HepG2 (cell line): Measurements from ENCODE around the gene SLC25A47. TPM values are rescaled to one million over a fixed set of nuclear protein-coding genes. Genes with fewer than 3 reads are reported as not detected.

Source experiments
- CCAR2 ChIP-seq: fragments of 200-400 bp; formaldehyde crosslinking; optimal IDR thresholded peaks from 2 replicates; pipeline ENCODE3; 2018; ENCODE audit warnings: low read depth, mild to moderate bottlenecking, low read length, moderate library complexity
- CHD4 ChIP-seq: fragments of 200-600 bp; sonication (generic); IDR thresholded peaks from 2 replicates; pipeline ENCODE4 v1.7.0; 2017; ENCODE audit warnings: mild to moderate bottlenecking, low read length, borderline replicate concordance
- EP300 ChIP-seq, 3 experiments: sonication (generic) in 1 of 3; formaldehyde crosslinking in 1 of 3; IDR thresholded peaks; 2 replicates each; pipeline versions ENCODE4 v1.5.1 to v1.6.1; 2011 to 2020; ENCODE audit warnings: low read depth in 2 of 3, low read length in 2 of 3, borderline replicate concordance in 1 of 3, improper control_type of control experiment in 1 of 3, mild to moderate bottlenecking in 1 of 3, missing genetic modification reagents in 1 of 3, moderate library complexity in 1 of 3
- HDAC6 ChIP-seq: fragments of 200-600 bp; sonication (generic); IDR thresholded peaks from 2 replicates; pipeline ENCODE4 v1.7.0; 2017; ENCODE audit warnings: mild to moderate bottlenecking, antibody characterized with exemption, low read length, low read depth
- KLF11 ChIP-seq: IDR thresholded peaks from 2 replicates; pipeline ENCODE4 v1.6.1; 2016; ENCODE audit warnings: missing compliant biosample characterization
- MAFF ChIP-seq: IDR thresholded peaks from 2 replicates; pipeline ENCODE4 v1.6.1; 2011; ENCODE audit warnings: low read depth, low read length, improper control_type of control experiment
- NAIF1 ChIP-seq: sonication (generic); formaldehyde crosslinking; IDR thresholded peaks from 2 replicates; pipeline ENCODE4 v1.5.0; 2020; ENCODE audit warnings: mild to moderate bottlenecking, missing genetic modification reagents, borderline replicate concordance
- NBN ChIP-seq: fragments of 450-650 bp; conservative IDR thresholded peaks from 2 replicates; pipeline ENCODE4 v1.6.1; 2017
- NCOA1 ChIP-seq: sonication (generic); formaldehyde crosslinking; IDR thresholded peaks from 2 replicates; pipeline ENCODE4 v1.9.0; 2021; ENCODE audit warnings: missing genetic modification reagents
- PHF20 ChIP-seq: sonication (generic); formaldehyde crosslinking; IDR thresholded peaks from 2 replicates; pipeline ENCODE4 v1.5.0; 2020; ENCODE audit warnings: mild to moderate bottlenecking, missing genetic modification reagents
- RBM22 ChIP-seq: fragments of 200-400 bp; formaldehyde crosslinking; optimal IDR thresholded peaks from 2 replicates; pipeline ENCODE3; 2017; ENCODE audit warnings: mild to moderate bottlenecking, low read length, moderate library complexity
- SAFB2 ChIP-seq: sonication (generic); formaldehyde crosslinking; IDR thresholded peaks from 2 replicates; pipeline ENCODE4 v1.5.1; 2020; ENCODE audit warnings: missing genetic modification reagents, low read depth, mild to moderate bottlenecking, borderline replicate concordance
- TARDBP ChIP-seq: sonication (generic); formaldehyde crosslinking; IDR thresholded peaks from 2 replicates; pipeline ENCODE4 v1.8.0; 2022; ENCODE audit warnings: mild to moderate bottlenecking, missing genetic modification reagents
- TBX2 ChIP-seq: sonication (generic); formaldehyde crosslinking; IDR thresholded peaks from 2 replicates; pipeline ENCODE4 v1.5.0; 2020; ENCODE audit warnings: missing genetic modification reagents, mild to moderate bottlenecking, borderline replicate concordance
- TP53 ChIP-seq: sonication (generic); formaldehyde crosslinking; conservative IDR thresholded peaks from 2 replicates; pipeline ENCODE4 v1.4.0; 2020; ENCODE audit warnings: missing genetic modification reagents
- ZC3H4 ChIP-seq: sonication (generic); formaldehyde crosslinking; IDR thresholded peaks from 2 replicates; pipeline ENCODE4 v1.4.0; 2020; ENCODE audit warnings: missing genetic modification reagents, borderline replicate concordance
- ZFYVE20 ChIP-seq: sonication (generic); formaldehyde crosslinking; IDR thresholded peaks from 2 replicates; pipeline ENCODE4 v1.8.0; 2023; ENCODE audit warnings: low read depth, mild to moderate bottlenecking, moderate library complexity, missing genetic modification reagents, borderline replicate concordance
- ZNF12 ChIP-seq: sonication (generic); formaldehyde crosslinking; IDR thresholded peaks from 2 replicates; pipeline ENCODE4 v1.5.0; 2020; ENCODE audit warnings: missing genetic modification reagents
- ZNF224 ChIP-seq: sonication (generic); formaldehyde crosslinking; IDR thresholded peaks from 2 replicates; pipeline ENCODE4 v1.5.0; 2020; ENCODE audit warnings: mild to moderate bottlenecking, missing genetic modification reagents
- ZNF335 ChIP-seq: sonication (generic); formaldehyde crosslinking; IDR thresholded peaks from 2 replicates; pipeline ENCODE4 v1.4.0; 2020; ENCODE audit warnings: missing genetic modification reagents
- polyA plus RNA-seq, 8 experiments: library from polyadenylated mRNA; depleted of rRNA in 3 of 8; stranded (reverse) in 7 of 8; unstranded in 1 of 8; fragments of >200 nt; fragmentation: Illumina TruSeq in 4 of 8; extraction: Trizol in 4 of 8; gene quantifications; 2 replicates each; pipeline versions ENCODE4 v1.2.1 to v1.2.3, GENCODE V29; 2011 to 2016; ENCODE audit warnings: low read depth in 4 of 8, missing spikeins in 1 of 8, mixed read lengths in 1 of 8; ENCODE audit not compliant: insufficient read depth in 1 of 8
- total RNA-seq, 5 experiments: library from RNA; depleted of rRNA; stranded (reverse); fragments of >200 nt; fragmentation: Illumina TruSeq; extraction: Trizol; gene quantifications; 2 replicates each; pipeline ENCODE4 v1.2.3, GENCODE V29; 2016; ENCODE audit warnings: low read depth in 1 of 5
- TF ChIP-seq, protein P1 (sequence below): sonication (generic); formaldehyde crosslinking; IDR thresholded peaks from 2 replicates; pipeline ENCODE4 v1.4.0; 2020; ENCODE audit warnings: low read depth, mild to moderate bottlenecking, missing genetic modification reagents
- TF ChIP-seq, protein P2 (sequence below): sonication (generic); formaldehyde crosslinking; conservative IDR thresholded peaks from 2 replicates; pipeline ENCODE4 v1.4.0; 2020; ENCODE audit warnings: missing genetic modification reagents
- TF ChIP-seq, protein P3 (sequence below): IDR thresholded peaks from 2 replicates; pipeline ENCODE4 v1.6.1; 2016
- TF ChIP-seq, protein P4 (sequence below): sonication (generic); formaldehyde crosslinking; IDR thresholded peaks from 2 replicates; pipeline ENCODE4 v1.5.1; 2020; ENCODE audit warnings: mild to moderate bottlenecking, missing genetic modification reagents, moderate library complexity

Gene SLC25A47
- total and polyA plus RNA-seq, 2 of the 13 experiments (the other 11 are each of a cell fraction or from before 2014, with no cell fraction given), result 1.0 to 1.7 TPM

DNA sequence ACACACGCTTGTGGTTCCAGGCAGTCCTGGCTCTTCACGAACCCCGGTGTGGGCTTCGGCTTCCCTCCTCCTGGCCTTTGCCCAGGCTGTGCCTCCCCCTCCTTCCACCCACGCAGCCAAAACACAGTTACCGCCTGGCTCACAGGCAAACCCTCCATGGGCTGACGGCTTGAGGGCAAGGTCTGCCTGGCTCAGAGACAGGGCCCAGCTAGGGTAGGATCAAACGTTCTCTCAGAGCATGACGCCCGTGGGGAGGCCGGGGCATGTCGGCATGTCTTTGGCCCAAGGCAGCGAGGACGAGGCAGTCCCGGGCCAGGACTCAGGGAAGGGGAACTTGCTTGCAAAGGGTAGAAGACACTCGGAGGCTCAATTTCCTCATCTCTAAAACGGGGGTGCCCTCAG lies 2.1 kb downstream of the SLC25A47 start (continued):
- TF ChIP-seq KLF11 (CRISPR knock-in tag) (no peak), ZNF12 (no peak), TP53 (CRISPR knock-in tag) (no peak), ZFYVE20 (CRISPR knock-in tag) (no peak), HDAC6 (no peak), NBN (no peak), CHD4 (no peak), SAFB2 (CRISPR knock-in tag) (no peak), ZNF335 (CRISPR knock-in tag) (no peak), NCOA1 (CRISPR knock-in tag) (no peak), NAIF1 (CRISPR knock-in tag) (0 out of 2 replicates have a peak, but pooled peaks have one; percentile 31), PHF20 (CRISPR knock-in tag) (no peak), RBM22 (no peak), TBX2 (no peak), CCAR2 (no peak), EP300 (IDR thresholded peaks at IDR 0.05; ENCODE audit: low read depth in 2 of 2, low read length in 2 of 2) (peak in 1 of 2 experiments; percentile 4; a peak in 1 of 4 replicates), EP300 (CRISPR knock-in tag; IDR thresholded peaks at IDR 0.05; ENCODE audit: borderline replicate concordance) (no peak; the same call in 1 of the 2 replicates), TARDBP (CRISPR knock-in tag) (no peak; the same call in 1 of the 2 replicates), ZNF224 (no peak), ZC3H4 (no peak), MAFF (no peak)
- TF ChIP-seq, protein P1, sequence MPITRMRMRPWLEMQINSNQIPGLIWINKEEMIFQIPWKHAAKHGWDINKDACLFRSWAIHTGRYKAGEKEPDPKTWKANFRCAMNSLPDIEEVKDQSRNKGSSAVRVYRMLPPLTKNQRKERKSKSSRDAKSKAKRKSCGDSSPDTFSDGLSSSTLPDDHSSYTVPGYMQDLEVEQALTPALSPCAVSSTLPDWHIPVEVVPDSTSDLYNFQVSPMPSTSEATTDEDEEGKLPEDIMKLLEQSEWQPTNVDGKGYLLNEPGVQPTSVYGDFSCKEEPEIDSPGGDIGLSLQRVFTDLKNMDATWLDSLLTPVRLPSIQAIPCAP (CRISPR knock-in tag), result no peak
- TF ChIP-seq, protein P2, sequence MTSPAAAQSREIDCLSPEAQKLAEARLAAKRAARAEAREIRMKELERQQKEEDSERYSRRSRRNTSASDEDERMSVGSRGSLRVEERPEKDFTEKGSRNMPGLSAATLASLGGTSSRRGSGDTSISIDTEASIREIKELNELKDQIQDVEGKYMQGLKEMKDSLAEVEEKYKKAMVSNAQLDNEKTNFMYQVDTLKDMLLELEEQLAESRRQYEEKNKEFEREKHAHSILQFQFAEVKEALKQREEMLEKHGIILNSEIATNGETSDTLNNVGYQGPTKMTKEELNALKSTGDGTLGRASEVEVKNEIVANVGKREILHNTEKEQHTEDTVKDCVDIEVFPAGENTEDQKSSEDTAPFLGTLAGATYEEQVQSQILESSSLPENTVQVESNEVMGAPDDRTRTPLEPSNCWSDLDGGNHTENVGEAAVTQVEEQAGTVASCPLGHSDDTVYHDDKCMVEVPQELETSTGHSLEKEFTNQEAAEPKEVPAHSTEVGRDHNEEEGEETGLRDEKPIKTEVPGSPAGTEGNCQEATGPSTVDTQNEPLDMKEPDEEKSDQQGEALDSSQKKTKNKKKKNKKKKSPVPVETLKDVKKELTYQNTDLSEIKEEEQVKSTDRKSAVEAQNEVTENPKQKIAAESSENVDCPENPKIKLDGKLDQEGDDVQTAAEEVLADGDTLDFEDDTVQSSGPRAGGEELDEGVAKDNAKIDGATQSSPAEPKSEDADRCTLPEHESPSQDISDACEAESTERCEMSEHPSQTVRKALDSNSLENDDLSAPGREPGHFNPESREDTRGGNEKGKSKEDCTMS (CRISPR knock-in tag), result no peak
- TF ChIP-seq, protein P3, sequence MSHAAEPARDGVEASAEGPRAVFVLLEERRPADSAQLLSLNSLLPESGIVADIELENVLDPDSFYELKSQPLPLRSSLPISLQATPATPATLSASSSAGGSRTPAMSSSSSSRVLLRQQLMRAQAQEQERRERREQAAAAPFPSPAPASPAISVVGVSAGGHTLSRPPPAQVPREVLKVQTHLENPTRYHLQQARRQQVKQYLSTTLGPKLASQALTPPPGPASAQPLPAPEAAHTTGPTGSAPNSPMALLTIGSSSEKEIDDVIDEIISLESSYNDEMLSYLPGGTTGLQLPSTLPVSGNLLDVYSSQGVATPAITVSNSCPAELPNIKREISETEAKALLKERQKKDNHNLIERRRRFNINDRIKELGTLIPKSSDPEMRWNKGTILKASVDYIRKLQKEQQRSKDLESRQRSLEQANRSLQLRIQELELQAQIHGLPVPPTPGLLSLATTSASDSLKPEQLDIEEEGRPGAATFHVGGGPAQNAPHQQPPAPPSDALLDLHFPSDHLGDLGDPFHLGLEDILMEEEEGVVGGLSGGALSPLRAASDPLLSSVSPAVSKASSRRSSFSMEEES, result no peak
- TF ChIP-seq, protein P4, sequence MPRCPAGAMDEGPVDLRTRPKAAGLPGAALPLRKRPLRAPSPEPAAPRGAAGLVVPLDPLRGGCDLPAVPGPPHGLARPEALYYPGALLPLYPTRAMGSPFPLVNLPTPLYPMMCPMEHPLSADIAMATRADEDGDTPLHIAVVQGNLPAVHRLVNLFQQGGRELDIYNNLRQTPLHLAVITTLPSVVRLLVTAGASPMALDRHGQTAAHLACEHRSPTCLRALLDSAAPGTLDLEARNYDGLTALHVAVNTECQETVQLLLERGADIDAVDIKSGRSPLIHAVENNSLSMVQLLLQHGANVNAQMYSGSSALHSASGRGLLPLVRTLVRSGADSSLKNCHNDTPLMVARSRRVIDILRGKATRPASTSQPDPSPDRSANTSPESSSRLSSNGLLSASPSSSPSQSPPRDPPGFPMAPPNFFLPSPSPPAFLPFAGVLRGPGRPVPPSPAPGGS (CRISPR knock-in tag), result no peak
